ENCODE data around the gene FBXL13.
A peak's percentile ranks its signal among the peaks of the same experiment; 100 is the strongest.
"Not testable (repeated sequence)": the region's sequence is repeated elsewhere in the genome, so short reads cannot be mapped to it uniquely, and the experiment has no call there.

Gene FBXL13

DNA sequence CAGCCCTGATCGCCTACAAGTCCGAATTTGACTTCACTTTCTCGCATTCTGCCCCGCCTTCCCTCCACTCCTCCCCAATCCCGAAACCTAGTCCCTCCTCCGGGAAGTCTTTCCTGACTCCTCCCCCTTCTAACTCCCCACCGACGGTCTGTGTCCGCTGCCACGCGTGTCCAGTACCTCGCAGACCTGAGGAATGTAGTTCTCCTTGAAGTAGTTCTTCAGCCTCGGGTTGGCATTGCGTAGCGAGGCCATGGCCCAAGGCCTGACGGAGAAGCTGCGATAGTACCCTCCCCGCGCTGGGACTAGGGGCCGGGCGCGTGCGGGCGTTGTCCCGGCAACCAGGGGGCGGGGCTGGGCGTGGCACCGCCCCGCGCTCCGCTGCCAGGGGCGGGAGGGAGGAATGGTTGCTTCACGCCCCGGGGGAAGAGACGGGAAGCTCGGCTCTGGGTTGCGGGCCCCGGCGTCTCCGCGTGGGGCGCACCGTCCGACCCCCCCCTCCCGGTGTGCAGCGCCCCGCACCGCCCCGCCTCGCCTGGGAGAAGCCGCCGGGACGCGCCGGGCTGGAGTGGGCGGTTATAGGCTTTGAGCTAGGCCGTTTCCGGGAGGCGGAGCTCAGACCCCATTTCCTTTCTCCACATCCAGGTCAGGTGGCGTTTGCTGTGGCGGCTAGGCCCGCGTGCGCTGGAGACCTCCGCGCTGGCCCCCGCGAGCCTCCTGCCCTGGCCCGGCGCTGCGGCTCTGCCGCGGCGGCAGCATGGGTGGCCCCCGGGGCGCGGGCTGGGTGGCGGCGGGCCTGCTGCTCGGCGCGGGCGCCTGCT lies at the start of gene FBXL13, which contains the start of gene ARMC10:
FBXL13 (minus strand) TSS at position 278 of the 818 bp plus-strand sequence.
ARMC10 (plus strand) TSS at position 622 of the 818 bp plus-strand sequence; CDS start at position 755, 133 bp downstream.
- DNase-seq (ENCODE audit: low read depth) = peak; percentile 77

DNA sequence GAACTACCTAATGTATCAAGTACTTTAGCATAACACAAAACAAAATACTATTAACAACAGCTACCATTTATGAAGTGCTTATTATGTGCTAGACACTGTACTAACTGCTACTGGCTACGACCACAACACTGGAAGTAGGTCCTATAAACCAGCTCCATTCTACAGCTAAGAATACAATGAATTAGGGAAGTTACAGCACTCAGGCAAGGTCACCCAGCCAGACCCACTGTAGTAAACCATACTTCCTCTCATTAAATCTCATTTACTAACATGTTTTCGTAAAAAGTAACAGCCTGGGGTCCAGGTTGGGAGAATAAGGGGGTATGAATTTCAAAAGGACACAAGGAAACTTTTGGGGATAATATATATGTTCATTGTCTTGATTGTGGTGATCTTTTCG lies 48.9 kb upstream of the FBXL13 start:
- DNase-seq (ENCODE audit: low read depth) = no peak

DNA sequence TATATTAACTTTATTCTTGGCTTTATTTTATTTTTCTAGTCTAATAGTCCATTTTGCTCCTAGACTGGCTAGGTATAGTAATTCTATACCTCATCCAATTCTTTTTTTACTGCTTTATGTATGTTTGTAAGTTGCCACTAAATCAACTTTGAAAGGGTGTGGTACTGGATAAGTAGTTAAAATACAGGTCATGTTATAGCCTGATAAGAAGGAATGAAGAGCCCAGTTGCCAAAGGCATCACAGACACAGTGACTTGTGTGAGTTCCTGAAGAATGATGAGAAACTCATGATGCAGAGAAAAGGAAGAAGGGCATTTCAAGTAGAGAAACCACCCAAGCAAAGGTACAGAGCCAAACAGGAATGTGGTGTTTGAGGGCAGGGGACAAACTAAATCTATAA lies 47.0 kb upstream of the FBXL13 start:
- no peak for DNase-seq (ENCODE audit: low read depth)

DNA sequence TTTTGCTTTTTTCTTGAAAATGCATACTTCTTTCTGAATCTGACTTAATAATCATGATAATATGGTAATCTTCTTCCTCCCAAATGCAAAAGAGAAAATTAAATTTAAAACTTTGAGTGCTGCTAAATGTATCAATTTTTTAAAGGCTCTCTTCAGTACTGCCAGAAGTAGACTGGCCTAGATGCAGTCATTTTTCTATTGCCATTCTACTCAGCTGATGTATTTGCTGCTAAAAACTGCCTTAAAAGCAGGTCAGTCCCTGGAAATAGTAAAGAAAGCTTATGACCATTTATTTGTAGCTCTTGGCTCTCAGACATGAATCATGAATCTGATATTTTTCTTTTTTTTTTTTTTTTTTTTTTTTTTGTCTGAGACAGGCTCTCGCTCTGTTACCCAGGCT lies 45.8 kb upstream of the FBXL13 start:
- no peak for DNase-seq (ENCODE audit: low read depth)

DNA sequence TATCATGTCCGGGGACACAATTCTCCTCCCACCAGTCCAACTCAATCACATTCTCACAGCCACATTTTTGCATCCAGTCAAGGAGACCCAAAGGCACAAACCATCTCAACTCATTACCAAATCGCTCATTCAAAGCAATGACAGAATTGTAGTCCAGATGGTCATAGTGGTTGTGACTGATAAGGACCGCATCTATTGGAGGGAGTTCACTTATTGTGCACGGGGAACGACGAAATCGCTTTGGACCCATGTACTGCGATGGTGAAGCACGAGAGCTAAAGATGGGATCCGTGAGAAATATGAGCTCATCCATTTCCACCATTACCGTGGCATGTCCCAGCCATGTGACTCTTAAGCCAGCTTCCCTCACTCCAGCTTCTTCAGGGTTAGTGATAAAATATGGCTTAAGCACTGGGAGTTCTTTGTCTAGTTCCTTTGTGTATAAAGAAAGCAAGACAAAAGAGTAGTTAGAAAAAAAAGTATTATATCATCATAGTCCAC lies 45.2 kb upstream of the FBXL13 start:
- DNase-seq (ENCODE audit: low read depth) = no peak

DNA sequence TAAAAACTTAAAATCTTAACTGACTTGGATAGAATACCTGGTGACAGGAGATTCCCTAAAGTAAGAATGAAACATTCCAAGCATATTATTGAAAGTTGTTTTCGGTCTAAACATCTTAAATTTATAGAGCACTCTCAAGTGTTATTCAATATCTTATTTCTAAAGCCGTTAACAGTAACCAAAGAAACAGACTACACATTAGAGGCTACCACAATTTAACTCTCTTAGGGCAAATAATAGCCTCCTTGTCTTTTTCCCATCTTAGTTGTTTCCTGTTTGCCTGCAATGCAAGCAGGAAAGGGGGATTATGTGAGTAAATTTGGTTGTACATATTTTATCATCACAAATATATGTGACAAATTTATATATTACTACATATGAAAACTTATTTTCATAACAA lies 42.9 kb upstream of the FBXL13 start:
- DNase-seq (ENCODE audit: low read depth) = no peak

DNA sequence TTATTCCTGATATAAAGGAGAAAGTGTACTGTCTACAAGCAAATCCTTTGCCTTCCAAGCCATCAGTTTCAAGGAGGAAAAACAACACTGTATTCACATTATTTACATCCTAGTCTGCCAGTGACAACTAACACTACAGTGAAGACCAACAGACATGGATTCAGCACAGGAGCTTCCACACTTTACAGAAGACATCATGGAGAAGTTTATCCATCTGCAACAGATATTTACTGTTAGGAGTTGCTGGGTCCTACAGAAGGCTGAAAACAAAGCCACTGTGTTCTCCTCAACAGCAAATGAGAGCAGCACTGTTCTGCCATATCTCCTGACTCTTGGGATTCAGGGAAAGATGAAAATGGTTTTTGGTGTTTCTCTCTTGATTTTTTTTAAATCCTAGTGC lies 42.4 kb upstream of the FBXL13 start:
- no peak for DNase-seq (ENCODE audit: low read depth)

DNA sequence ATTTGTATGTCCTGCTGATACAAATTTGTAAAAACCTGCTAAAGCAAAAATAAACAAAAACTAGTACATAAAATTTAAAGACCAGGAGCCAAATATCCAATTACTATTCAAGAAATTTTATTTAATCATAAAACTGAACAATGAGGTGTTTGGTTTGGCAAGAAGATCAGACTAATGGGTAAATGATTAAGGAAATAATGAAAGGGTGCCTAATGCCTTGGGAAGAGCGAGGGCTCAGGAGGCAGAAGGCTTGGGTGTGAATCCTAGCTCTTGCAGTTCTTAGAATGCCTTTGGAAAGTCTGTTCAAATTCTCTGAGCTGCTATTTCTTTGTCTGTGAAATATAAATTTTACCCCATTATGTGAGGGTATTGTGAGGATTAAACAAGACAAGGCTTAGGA lies 41.9 kb upstream of the FBXL13 start:
- no peak for DNase-seq (ENCODE audit: low read depth)

DNA sequence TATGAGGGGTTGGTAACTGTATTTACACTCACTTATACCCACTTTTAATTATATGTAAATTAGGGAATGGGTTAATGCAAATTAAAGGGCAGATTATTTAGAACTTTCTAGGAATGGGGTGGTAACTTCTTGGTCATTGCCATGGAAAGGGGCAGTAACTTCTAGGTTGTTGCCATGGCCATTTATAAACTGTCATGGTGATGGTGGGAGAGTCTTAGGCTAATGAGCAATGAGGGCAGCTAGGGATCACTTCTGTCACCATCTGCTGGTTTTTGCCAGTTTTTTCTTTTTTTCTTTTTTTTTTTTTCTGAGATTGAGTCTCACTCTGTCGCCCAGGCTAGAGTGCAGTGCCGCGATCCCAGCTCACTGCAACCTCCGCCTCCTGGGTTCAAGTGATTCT lies 41.2 kb upstream of the FBXL13 start:
- no peak for DNase-seq (ENCODE audit: low read depth)

DNA sequence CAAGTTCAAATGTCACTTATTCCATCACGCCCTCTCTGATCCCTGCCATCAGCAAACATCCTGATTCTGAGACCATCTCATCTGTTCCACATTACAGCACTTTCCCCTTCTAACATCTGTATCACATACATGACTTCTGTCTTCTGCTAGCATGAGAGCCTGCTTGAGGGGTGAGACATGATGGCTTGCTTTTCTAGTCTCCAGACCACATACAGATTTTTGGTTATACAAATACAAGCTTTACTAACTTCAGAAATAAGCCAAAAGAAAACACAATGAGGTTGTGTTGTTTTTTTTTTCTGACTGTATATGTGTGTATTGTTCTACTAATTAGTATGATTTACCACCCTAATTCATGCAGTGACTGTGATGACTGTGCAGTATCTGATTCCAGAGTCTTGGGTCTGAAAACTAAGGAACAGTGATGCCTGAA lies 40.0 kb upstream of the FBXL13 start:
- DNase-seq (ENCODE audit: low read depth) = no peak

DNA sequence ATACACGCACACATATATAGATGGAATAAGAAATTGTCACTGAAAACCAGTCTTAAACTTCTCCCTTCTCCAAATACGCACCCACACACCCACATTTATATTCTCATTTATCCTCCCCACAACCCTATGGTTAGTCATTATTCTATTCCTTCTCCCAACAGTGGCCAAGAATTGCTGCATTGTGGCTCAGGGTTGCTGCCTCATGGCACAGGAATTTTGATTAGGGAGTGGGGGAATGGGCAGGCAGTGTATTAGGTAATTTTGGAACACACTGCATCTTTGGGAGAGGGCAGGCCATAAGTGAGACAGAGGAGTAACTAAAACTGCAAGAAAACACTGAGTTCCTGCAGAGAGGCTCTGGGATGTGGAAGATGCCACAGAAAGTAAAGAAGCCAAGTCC lies 38.6 kb upstream of the FBXL13 start:
- peak; percentile 57 for DNase-seq (ENCODE audit: low read depth)

DNA sequence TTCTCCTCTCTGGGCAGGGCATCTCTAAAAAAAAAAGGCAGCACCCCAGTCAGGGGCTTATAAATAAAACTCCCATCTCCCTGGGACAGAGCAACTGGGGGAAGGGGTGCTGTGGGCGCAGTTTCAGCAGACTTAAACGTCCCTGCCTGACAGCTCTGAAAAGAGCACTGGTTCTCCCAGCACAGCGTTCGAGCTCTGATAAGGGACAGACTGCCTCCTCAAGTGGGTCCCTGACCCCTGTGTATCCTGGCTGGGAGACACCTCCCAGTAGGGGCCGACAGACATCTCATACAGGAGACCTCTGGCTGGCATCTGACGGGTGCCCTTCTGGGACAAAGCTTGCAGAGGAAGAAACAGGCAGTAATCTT lies 32.1 kb upstream of the FBXL13 start:
- DNase-seq (ENCODE audit: low read depth) = not testable (repeated sequence)

DNA sequence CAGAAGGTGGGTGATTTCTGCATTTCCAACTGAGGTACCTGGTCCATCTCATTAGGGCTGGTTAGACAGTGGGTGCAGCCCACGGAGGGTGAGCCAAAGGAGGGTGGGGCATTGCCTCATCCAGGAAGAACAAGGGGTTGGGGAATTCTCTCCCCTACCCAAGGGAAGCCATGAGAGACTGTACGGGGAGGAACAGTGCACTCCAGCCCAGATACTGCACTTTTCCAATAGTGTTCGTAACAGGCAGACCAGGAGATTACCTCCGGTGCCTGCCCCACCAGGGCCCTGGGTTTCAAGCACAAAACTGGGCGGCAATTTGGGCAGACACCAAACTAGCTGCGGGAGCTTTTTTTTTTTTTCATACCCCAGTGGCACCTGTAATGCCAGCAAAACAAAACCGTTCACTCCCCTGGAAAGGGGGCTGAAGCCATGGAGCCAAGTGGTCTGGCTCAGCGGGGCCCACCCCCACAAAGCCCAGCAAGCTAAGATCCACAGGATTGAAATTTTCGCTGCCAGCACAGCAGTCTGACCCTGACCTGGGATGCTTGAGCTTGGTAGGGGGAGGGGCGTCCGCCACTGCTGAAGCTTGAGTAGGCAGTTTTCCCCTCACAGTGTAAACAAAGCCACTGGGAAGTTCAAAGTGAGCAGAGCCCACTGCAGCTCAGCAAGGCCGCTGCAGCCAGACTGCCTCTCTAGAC lies 31.6 kb upstream of the FBXL13 start:
- DNase-seq (ENCODE audit: low read depth) = no peak

DNA sequence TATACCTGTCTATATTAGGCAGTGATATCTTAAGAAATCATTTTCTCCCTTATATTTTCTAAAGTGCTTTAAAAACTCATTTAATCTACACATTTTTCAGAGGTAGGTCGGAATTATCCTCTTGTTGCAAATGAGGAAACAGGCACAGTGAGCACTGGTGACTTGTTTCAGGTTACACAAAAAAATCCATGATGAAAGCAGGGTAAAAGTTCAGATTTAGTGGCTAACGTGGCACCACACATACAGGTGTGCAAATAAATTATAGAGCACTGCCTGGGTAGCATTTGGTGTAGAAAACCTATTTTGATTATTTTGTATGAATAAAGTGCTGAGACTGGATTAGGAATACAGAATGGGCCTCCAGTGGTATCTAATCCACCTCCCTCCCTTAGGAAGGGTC lies 26.9 kb upstream of the FBXL13 start:
- no peak for DNase-seq (ENCODE audit: low read depth)

DNA sequence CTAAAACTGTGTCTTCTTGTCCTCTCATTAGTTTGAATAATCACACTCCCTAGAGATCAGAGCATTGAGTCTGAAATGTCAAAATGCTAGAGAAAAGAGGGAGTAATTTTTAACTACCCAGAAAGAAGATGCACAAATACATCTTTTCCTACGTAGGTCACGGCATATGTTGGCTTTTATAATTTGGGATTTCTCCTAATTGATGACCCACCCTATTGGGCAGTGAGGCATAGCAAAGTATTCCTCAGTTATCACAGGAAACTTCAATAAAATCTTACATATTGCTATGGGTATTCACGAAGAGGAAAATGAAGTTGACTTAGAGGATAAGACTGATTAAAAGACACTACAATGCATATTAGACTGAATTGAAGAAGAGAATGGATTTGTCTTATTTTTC lies 25.8 kb upstream of the FBXL13 start:
- no peak for DNase-seq (ENCODE audit: low read depth)

DNA sequence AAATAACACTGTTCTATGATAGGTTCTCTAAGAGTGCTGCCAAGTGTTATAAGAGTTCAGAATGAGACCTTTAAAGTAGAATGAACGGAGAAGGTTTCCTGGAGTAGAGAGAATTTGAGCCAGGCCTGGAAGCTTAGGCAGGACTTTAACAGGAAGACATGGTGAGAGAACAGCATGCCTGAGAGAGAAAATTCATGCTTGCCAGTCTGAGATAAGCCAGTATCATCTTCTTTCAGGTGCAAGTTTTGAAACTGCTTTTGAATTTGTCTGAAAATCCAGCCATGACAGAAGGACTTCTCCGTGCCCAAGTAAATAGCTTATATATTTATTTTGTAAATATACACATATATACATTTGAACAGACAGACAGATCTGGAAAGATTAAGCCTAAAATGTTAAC lies 22.4 kb upstream of the FBXL13 start:
- DNase-seq (ENCODE audit: low read depth) = no peak

DNA sequence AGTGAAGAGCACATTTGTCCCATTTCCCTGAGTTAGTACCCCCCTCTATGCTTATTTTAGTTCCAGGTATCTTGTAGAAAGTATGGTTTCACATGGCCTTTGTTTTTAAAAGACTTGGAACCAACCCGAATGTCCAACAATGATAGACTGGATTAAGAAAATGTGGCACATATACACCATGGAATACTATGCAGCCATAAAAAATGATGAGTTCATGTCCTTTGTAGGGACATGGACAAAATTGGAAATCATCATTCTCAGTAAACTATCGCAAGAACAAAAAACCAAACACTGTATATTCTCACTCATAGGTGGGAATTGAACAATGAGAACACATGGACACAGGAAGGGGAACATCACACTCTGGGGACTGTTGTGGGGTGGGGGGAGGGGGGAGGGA lies 21.0 kb upstream of the FBXL13 start:
- not testable (repeated sequence) for DNase-seq (ENCODE audit: low read depth)

DNA sequence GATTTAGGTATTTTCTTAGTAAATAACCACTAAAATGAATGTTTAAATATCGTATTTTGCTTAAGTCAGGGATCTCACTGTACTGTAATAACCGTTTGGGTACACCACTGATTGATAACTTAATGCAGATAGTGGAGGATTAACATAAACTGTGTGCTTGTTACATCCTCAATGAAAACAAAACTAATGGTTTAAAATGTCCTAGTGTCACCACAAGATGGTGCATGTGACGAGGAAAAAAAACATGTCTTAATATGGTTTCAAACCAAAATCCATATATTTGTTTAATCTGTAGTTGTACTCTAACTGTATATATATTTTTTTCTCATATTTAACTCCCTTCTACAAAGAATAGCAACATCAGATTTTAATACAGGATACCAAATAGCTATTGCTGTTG lies 19.5 kb upstream of the FBXL13 start:
- no peak for DNase-seq (ENCODE audit: low read depth)

DNA sequence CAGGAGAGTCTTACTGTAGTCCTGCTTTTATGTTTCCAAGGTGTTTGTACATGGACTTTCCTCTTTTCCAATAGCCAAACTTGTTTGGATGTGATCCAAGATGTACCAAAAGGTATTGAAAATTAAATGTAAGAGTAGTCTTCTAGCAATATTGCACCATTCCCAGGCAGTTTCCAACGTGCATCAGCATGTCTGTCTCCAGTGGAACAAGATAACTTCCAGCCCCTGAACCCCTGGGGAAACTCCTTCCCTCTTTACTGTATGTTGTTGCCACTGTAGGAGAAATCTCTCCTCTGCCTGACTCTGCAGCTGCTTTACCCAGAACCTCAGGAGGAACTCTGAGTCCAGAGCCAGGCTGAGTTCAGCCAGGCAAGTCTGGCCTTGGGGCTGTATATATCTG lies 18.8 kb upstream of the FBXL13 start:
- DNase-seq (ENCODE audit: low read depth) = no peak

DNA sequence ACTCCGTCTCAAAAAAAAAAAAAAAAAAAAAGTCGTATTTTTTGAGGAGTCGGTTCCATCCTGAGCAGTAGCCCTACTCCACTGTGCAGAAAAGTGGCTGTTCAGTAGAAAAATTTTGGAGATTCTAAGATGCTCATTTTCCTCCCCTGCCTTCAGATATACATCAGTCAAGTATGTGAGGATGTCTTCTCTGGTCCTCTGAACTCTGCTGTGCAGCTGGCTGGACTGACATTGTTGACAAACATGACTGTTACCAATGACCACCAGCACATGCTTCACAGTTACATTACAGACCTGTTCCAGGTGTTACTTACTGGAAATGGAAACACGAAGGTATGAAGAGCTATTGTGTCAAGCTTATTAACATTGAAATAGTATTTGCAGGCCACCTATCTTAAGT lies 17.7 kb upstream of the FBXL13 start:
- not testable (repeated sequence) for DNase-seq (ENCODE audit: low read depth)

DNA sequence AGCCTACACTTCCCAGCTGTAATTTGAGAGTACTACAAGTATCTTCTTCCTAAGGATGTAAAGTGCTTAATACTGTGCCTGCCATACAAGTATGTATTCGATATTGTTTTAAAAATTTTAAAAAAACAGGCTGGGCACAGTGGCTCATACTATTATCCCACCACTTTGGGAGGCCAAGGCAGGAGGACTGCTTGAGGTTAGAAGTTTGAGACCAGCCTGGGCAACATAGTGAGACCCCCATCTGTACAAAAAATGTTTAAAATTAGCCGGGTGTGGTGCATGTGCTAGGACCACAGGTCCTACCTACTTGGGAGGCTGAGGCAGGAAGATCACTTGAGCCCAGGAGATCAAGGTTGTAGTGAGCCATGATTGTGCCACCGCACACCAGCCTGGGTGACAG lies 8.6 kb upstream of the FBXL13 start:
- no peak for DNase-seq (ENCODE audit: low read depth)

DNA sequence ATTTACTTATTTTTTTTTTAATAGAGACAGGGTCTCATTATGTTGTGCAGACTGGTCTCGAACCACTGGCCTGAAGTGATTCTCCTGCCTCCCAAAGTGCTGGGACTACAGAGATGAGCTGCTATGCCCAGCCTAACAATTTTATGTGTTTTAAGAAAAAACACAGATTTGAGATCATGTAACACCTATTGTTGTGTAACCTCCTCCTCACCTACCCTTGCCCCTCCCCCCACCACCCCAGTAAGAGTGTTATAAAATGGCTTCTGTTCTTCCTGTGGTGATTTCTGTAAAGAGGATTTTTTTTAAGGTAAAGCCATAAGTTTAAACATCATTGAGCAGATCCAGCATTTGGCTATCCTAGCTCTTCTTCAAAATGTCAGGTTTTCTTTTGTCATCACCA lies 7.9 kb upstream of the FBXL13 start:
- DNase-seq (ENCODE audit: low read depth) = no peak

DNA sequence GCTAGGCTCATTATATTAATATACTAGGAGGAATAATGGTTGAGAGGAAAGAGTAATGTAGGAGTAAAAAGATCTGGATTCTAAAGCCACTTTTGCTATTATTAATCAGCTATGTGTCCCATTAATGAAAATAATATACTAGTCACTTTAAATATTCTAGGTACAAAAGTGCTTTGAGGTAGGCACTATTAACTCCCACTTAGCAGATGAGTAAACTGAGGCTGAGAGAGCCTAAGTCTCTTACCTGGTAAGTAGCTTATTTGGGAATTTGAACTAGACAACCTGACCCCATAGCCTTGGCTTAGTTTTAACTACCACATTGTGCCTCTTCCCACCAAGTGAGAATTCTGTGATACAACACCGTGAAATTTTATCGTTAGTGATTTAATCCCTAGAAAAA lies 6.3 kb upstream of the FBXL13 start:
- no peak for DNase-seq (ENCODE audit: low read depth)

Measured in fibroblast of the conjunctiva (primary cell).